ENCODE measurements around the gene NEUROD4. TPM values are rescaled to one million over a fixed set of nuclear protein-coding genes. Genes with fewer than 3 reads are reported as not detected.
A peak's percentile ranks its signal among the peaks of the same experiment; 100 is the strongest.

NEUROD4 gene
- total RNA-seq, 1 donor = not detected

- peak; percentile 92 for TF ChIP-seq CTCF (IDR thresholded peaks at IDR 0.05; ENCODE audit: insufficient read depth, low read depth, low read length)
- H3K4me3 ChIP-seq (ENCODE audit: low read depth, low read length) = no peak overlapping the region
- peak; percentile 45 for DNase-seq (ENCODE audit: low read depth)
Observed at GRCh38 chr12:55068416-55069010, 48.7 kb downstream of the NEUROD4 start.

GRCh38 chr12:55072083-55072482, 52.3 kb downstream of the NEUROD4 start:
- H3K4me3 ChIP-seq (ENCODE audit: low read depth, low read length) = no peak overlapping the region
- no peak for DNase-seq (ENCODE audit: low read depth)
- TF ChIP-seq CTCF (IDR thresholded peaks at IDR 0.05; ENCODE audit: insufficient read depth, low read depth, low read length) = peak; percentile 9

- DNase-seq (ENCODE audit: low read depth) = peak; percentile 67
- no peak overlapping the region for H3K4me3 ChIP-seq (ENCODE audit: low read depth, low read length)
- peak; percentile 89 for TF ChIP-seq CTCF (IDR thresholded peaks at IDR 0.05; ENCODE audit: insufficient read depth, low read depth, low read length)
Observed at GRCh38 chr12:55073043-55074022, 53.6 kb downstream of the NEUROD4 start.

GRCh38 chr12:55074806-55075205, 55.0 kb downstream of the NEUROD4 start:
- no peak overlapping the region for H3K4me3 ChIP-seq (ENCODE audit: low read depth, low read length)
- no peak for TF ChIP-seq CTCF (IDR thresholded peaks at IDR 0.05; ENCODE audit: insufficient read depth, low read depth, low read length)
- DNase-seq (ENCODE audit: low read depth) = no peak

Other genes starting within 250 kb of the NEUROD4 start
- not detected in 2 replicates for gene MUCL1, start 165.5 kb upstream of the NEUROD4 start, total RNA-seq
- not detected in 2 replicates for gene TESPA1, start 35.2 kb upstream of the NEUROD4 start, total RNA-seq
- not detected in 2 replicates for gene OR9K2, start 106.4 kb downstream of the NEUROD4 start, total RNA-seq
- gene OR10A7, start 201.1 kb downstream of the NEUROD4 start, total RNA-seq = not detected in 2 replicates
- not detected in 2 replicates for gene OR6C74, start 224.6 kb downstream of the NEUROD4 start, total RNA-seq

All from fibroblast of villous mesenchyme (primary cell).